Left ventricle myocardium inferior (tissue), 1 donor: ENCODE measurements around the gene ZCCHC7. TPM values are rescaled to one million over a fixed set of nuclear protein-coding genes. Genes with fewer than 3 reads are reported as not detected.

Source experiments
- DNase-seq: peaks from one replicate; pipeline ENCODE4 v3.0.0-alpha.2; 2020
- H3K27ac ChIP-seq: fragments of 200-600 bp; replicated peaks from 2 replicates; pipeline ENCODE4 v1.8.0; 2021
- H3K27me3 ChIP-seq: fragments of 200-600 bp; 2 replicates; pipeline ENCODE4 v1.8.0; 2021; ENCODE audit warnings: low read depth
- H3K36me3 ChIP-seq: fragments of 200-600 bp; 2 replicates; pipeline ENCODE4 v1.8.0; 2021
- H3K4me1 ChIP-seq: fragments of 200-600 bp; 2 replicates; pipeline ENCODE4 v1.8.0; 2021
- H3K4me3 ChIP-seq: fragments of 200-600 bp; 2 replicates; pipeline ENCODE4 v1.8.0; 2021; ENCODE audit warnings: mild to moderate bottlenecking, moderate library complexity
- H3K9me3 ChIP-seq: fragments of 200-600 bp; replicated peaks from 2 replicates; pipeline ENCODE4 v1.8.0; 2021
- CTCF ChIP-seq: fragments of 200-600 bp; IDR thresholded peaks from 2 replicates; pipeline ENCODE4 v1.8.0; 2021; ENCODE audit warnings: antibody characterized with exemption, mild to moderate bottlenecking, borderline replicate concordance
- intact Hi-C: fragments of 100-400 bp; cut with micrococcal nuclease; formaldehyde crosslinking; loops from one replicate; pipeline ENCODE4 v1.11.0; 2022
- total RNA-seq: library from RNA; stranded (reverse); fragmentation: NEBNext Ultra II Directional; extraction: Animal tissue kit (Norgen Biotek cat#: 25700); gene quantifications from one replicate; pipeline ENCODE4 v1.2.1, GENCODE V29; 2021
- donor health status: DM: no; HTN: yes; CAD: no; lungs with severe emphysema.

ZCCHC7 gene
- total RNA-seq, 1 donor from 2014 or later = 8.1 TPM

DNA sequence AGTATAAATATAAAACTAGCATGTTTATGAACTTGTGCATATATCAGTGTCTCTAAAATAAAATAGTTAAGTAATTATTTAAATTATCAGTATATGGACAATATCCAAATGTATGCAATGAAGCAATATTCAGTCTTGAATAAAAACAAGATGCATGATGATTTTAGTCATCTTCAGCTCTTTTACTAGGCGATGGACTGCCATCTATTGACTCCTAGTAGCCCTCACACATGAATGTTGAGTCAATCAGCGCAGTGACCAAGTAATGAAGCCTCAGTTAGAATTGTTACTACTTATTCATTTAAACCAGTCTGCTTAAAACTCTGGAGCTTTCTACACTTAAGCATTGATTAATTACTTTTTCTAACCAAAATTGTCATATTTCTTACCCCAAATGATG is 209.2 kb downstream of the ZCCHC7 start:
- Histone ChIP-seq H3K9me3 (no peaks in the 10 kb centered on the region), H3K4me3 (no peak overlapping the region), H3K4me1 (peaks cover 7% of the 10 kb centered on the region), H3K27me3 (no peaks in the 10 kb centered on the region), H3K36me3 (no peaks in the 10 kb centered on the region), H3K27ac (no peak overlapping the region)
- DNase-seq = no peak
- intact Hi-C loops = no loop called here
- TF ChIP-seq CTCF = peak; percentile 43

GRCh38 chr9:37331871-37332270 is 211.5 kb downstream of the ZCCHC7 start:
- intact Hi-C loops = no loop called here
- H3K9me3 ChIP-seq = no peaks in the 10 kb centered on the region
- no peaks in the 10 kb centered on the region for H3K4me1 ChIP-seq
- no peak overlapping the region for H3K4me3 ChIP-seq
- no peak for DNase-seq
- H3K36me3 ChIP-seq = no peaks in the 10 kb centered on the region
- no peak overlapping the region for H3K27ac ChIP-seq
- H3K27me3 ChIP-seq = no peaks in the 10 kb centered on the region
- TF ChIP-seq CTCF = no peak

- Histone ChIP-seq H3K36me3 (no peaks in the 10 kb centered on the region), H3K4me3 (no peak overlapping the region), H3K9me3 (no peaks in the 10 kb centered on the region), H3K27me3 (no peaks in the 10 kb centered on the region), H3K4me1 (no peaks in the 10 kb centered on the region), H3K27ac (no peak overlapping the region)
- DNase-seq = no peak
- intact Hi-C loops = no loop called here
- no peak for TF ChIP-seq CTCF
Measured at GRCh38 chr9:37332578-37332977, 212.2 kb downstream of the ZCCHC7 start.

GRCh38 chr9:37333288-37333687 is 212.9 kb downstream of the ZCCHC7 start:
- no peak for DNase-seq
- H3K4me1 ChIP-seq = no peaks in the 10 kb centered on the region
- no peak for TF ChIP-seq CTCF
- no peaks in the 10 kb centered on the region for H3K9me3 ChIP-seq
- intact Hi-C loops = no loop called here
- H3K36me3 ChIP-seq = no peaks in the 10 kb centered on the region
- no peaks in the 10 kb centered on the region for H3K27me3 ChIP-seq
- no peak overlapping the region for H3K27ac ChIP-seq
- H3K4me3 ChIP-seq = no peak overlapping the region

- TF ChIP-seq CTCF = no peak
- Histone ChIP-seq H3K4me3 (no peak overlapping the region), H3K9me3 (no peaks in the 10 kb centered on the region), H3K4me1 (no peaks in the 10 kb centered on the region), H3K27me3 (no peaks in the 10 kb centered on the region), H3K36me3 (no peaks in the 10 kb centered on the region), H3K27ac (no peak overlapping the region)
- intact Hi-C loops = no loop called here
- DNase-seq = no peak
Measured at GRCh38 chr9:37335238-37335637, 214.9 kb downstream of the ZCCHC7 start.

- no peaks in the 10 kb centered on the region for H3K36me3 ChIP-seq
- no peak for TF ChIP-seq CTCF
- intact Hi-C loops = no loop called here
- no peaks in the 10 kb centered on the region for H3K4me1 ChIP-seq
- H3K27ac ChIP-seq = no peak overlapping the region
- H3K27me3 ChIP-seq = no peaks in the 10 kb centered on the region
- H3K4me3 ChIP-seq = no peak overlapping the region
- no peaks in the 10 kb centered on the region for H3K9me3 ChIP-seq
- DNase-seq = no peak
Measured at GRCh38 chr9:37336150-37336549, 215.8 kb downstream of the ZCCHC7 start.
